ENCODE results near the gene GPC6.

GPC6 gene

DNA sequence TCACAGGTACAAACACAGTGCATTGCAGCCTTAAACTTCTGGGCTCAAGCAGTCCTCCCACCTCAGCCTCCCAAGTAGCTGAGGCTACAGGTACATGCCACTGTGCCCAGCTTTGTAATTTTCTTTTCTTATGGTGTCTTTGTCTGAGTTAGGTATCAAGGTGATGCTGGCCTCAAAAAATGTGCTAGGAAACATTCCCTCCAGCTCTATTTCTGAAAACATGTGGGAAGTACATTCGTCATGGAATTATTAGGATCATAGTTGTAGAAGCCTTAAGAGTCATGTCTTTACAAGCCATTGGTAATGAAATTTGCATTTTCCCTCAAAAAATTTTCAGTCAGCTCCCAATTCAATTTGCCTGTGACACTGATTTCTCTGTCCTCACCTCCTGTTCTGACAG is 1021.3 kb downstream of the GPC6 start:
- Histone ChIP-seq H3K27ac (ENCODE audit: extremely low read depth, low read depth, low read length) (no peak overlapping the region), H3K4me3 (ENCODE audit: low read depth, low read length) (no peak overlapping the region), H3K9me3 (ENCODE audit: control insufficient read depth, insufficient read depth, low read depth, low read length) (no peaks in the 10 kb centered on the region), H3K4me1 (ENCODE audit: control insufficient read depth, insufficient read depth, low read length) (no peaks in the 10 kb centered on the region), H3K36me3 (ENCODE audit: control insufficient read depth in 2 of 2, insufficient read depth in 1 of 2, low read length in 2 of 2) (no peaks in the 10 kb centered on the region)
- TF ChIP-seq ZFP69B (tag by site-specific recombination; IDR thresholded peaks at IDR 0.05) = no peak
- TF ChIP-seq PRDM10 (tag by site-specific recombination; IDR thresholded peaks at IDR 0.05) = no peak
- no peak for TF ChIP-seq ZNF561 (tag by site-specific recombination; IDR thresholded peaks at IDR 0.05; ENCODE audit: borderline replicate concordance)
- no peak for TF ChIP-seq ZNF350 (tag by site-specific recombination; IDR thresholded peaks at IDR 0.05)
- TF ChIP-seq SETDB1 (IDR thresholded peaks at IDR 0.05; ENCODE audit: insufficient read length, low read length) = no peak
- no peak for TF ChIP-seq ZNF433 (tag by site-specific recombination; IDR thresholded peaks at IDR 0.05; ENCODE audit: low read depth)
- TF ChIP-seq ZNF658 (tag by site-specific recombination; IDR thresholded peaks at IDR 0.05) = no peak
- no peak for TF ChIP-seq ZNF664 (tag by site-specific recombination; IDR thresholded peaks at IDR 0.05)
- ChIA-PET POLR2A (no interaction called here), CTCF (no interaction called here)

DNA sequence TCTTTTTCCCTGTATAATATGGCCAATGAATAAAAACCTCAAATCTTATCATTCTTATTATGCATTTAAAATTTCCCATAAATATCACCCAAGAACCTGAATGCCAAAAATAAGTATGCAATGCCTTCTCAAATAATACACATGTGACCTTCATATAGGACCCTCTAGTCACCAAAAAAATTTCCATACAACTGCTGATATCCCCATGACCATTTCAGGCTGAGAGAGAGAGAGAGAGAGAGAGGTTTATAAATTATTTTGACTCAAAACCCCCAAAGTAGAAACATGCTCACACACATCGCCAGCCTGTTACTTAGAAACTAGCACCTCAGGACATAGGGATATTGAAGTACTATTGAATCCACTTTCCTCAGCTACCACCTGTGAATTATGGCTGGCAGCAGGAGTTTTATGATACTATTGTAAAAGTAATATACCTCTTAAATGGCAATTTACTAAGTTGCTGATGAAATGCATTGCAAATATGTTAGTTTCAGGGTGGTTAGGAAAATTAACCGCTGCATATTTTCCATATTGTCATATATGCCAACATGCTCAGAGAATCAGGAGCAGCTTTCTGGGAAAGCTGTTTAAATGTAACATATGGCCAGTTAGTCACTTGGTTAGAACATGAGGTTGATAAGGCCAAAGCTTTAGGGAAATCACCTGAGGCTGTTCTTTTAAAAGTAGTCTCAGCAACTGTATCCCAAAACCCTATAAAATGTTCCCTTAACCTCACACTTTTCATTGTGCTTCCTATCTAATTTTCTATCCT is 1022.0 kb downstream of the GPC6 start:
- CTCF ChIA-PET = interaction anchor here (0.7 kb wide), 1 partner anchor 113 kb away, joined by 4 read pairs; no protein-coding TSS in a partner anchor
- Histone ChIP-seq H3K27ac (ENCODE audit: extremely low read depth, low read depth, low read length) (no peak overlapping the region), H3K36me3 (ENCODE audit: control insufficient read depth in 2 of 2, insufficient read depth in 1 of 2, low read length in 2 of 2) (no peaks in the 10 kb centered on the region), H3K4me1 (ENCODE audit: control insufficient read depth, insufficient read depth, low read length) (no peaks in the 10 kb centered on the region), H3K9me3 (ENCODE audit: control insufficient read depth, insufficient read depth, low read depth, low read length) (no peaks in the 10 kb centered on the region), H3K4me3 (ENCODE audit: low read depth, low read length) (no peak overlapping the region)
- POLR2A ChIA-PET = no interaction called here
- peak; percentile 44; the same call in 1 of the 2 replicates for TF ChIP-seq PRDM6 (tag by site-specific recombination; IDR thresholded peaks at IDR 0.05)
- TF ChIP-seq, protein P1, sequence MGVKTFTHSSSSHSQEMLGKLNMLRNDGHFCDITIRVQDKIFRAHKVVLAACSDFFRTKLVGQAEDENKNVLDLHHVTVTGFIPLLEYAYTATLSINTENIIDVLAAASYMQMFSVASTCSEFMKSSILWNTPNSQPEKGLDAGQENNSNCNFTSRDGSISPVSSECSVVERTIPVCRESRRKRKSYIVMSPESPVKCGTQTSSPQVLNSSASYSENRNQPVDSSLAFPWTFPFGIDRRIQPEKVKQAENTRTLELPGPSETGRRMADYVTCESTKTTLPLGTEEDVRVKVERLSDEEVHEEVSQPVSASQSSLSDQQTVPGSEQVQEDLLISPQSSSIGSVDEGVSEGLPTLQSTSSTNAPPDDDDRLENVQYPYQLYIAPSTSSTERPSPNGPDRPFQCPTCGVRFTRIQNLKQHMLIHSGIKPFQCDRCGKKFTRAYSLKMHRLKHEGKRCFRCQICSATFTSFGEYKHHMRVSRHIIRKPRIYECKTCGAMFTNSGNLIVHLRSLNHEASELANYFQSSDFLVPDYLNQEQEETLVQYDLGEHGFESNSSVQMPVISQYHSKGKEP (tag by site-specific recombination; IDR thresholded peaks at IDR 0.05) = 0 out of 2 replicates have a peak, but pooled peaks have one; percentile 32
- TF ChIP-seq, protein P2, sequence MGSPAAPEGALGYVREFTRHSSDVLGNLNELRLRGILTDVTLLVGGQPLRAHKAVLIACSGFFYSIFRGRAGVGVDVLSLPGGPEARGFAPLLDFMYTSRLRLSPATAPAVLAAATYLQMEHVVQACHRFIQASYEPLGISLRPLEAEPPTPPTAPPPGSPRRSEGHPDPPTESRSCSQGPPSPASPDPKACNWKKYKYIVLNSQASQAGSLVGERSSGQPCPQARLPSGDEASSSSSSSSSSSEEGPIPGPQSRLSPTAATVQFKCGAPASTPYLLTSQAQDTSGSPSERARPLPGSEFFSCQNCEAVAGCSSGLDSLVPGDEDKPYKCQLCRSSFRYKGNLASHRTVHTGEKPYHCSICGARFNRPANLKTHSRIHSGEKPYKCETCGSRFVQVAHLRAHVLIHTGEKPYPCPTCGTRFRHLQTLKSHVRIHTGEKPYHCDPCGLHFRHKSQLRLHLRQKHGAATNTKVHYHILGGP (tag by site-specific recombination; IDR thresholded peaks at IDR 0.05) = peak; percentile 20; the same call in 1 of the 2 replicates
- no peak for TF ChIP-seq ZBTB8A (tag by site-specific recombination; IDR thresholded peaks at IDR 0.05)
- peak; percentile 46 for TF ChIP-seq FEZF1 (tag by site-specific recombination; IDR thresholded peaks at IDR 0.05)
